GM12872 (cell line): ENCODE data around the gene NUDT14.

Source experiments
- TF ChIP-seq, protein P1 (sequence below): IDR thresholded peaks from 3 replicates; pipeline ENCODE4 v1.5.1; 2011; ENCODE audit warnings: low read depth, mild to moderate bottlenecking, low read length, moderate library complexity; ENCODE audit not compliant: insufficient read depth

Gene NUDT14

DNA sequence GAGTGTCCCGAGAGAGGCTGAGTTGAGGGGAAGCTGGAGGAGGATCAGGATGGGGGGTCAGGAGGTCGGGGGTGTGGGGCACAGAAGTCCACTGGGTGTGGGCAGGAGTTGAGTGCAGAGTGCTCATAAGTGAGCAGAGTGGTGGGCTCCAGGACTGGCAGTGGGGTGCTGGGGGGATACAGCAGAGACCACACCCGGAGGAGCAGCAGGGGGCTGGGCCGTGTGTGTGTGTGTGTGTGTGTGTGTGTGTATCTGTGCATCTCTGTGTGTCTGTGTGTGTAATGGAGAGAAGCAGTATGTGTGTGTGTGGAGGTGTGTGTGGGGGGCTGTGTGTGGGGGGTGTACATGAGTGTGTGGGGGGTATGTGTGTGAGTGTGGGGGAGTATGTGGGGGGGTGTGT lies 4.9 kb upstream of the NUDT14 start:
- TF ChIP-seq, protein P1, sequence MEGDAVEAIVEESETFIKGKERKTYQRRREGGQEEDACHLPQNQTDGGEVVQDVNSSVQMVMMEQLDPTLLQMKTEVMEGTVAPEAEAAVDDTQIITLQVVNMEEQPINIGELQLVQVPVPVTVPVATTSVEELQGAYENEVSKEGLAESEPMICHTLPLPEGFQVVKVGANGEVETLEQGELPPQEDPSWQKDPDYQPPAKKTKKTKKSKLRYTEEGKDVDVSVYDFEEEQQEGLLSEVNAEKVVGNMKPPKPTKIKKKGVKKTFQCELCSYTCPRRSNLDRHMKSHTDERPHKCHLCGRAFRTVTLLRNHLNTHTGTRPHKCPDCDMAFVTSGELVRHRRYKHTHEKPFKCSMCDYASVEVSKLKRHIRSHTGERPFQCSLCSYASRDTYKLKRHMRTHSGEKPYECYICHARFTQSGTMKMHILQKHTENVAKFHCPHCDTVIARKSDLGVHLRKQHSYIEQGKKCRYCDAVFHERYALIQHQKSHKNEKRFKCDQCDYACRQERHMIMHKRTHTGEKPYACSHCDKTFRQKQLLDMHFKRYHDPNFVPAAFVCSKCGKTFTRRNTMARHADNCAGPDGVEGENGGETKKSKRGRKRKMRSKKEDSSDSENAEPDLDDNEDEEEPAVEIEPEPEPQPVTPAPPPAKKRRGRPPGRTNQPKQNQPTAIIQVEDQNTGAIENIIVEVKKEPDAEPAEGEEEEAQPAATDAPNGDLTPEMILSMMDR, result no peak

DNA sequence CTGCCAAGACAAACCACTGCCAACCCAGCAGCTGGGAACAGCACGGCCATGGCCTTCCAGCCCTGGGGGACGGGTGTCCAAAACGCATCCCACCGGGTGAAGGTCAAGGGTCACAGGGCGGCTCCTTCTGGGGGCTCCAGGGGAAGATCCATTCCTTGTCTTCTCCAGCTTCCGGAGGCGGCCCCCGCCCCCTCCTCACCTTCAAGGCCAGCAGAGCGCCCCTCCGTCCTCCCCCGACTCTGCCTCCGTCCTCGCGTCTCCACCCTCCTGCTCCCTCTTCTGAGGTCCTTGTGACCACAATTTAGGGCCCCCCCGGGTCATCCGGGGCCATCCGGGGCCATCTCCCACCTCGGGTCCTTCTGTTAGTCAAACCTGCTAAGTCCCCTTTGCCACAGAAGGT lies 3.9 kb upstream of the NUDT14 start:
- TF ChIP-seq, protein P1, result no peak

GRCh38 chr14:105184461-105184860 lies 3.3 kb upstream of the NUDT14 start:
- TF ChIP-seq, protein P1, result no peak

- TF ChIP-seq, protein P1, result no peak
Measured at GRCh38 chr14:105182296-105183020, 1.3 kb upstream of the NUDT14 start.

GRCh38 chr14:105181549-105182295 lies 610 bp upstream of the NUDT14 start:
- TF ChIP-seq, protein P1, result no peak

- TF ChIP-seq, protein P1, result no peak
Measured at GRCh38 chr14:105179191-105179590, 1.9 kb downstream of the NUDT14 start.

DNA sequence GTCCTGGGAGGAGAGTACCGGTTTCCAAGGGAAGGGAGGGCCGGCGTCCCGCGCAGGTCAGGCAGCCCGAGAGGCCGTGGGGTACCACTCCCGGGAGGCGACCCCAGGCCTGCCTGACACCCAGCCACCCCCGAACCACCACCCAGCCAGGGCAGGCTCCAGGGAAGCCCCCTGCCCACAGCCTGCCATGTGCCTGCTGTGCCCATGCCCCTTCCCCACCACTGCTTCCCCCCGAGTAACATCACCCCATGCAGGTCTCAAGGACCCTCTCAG lies 2.3 kb downstream of the NUDT14 start:
- TF ChIP-seq, protein P1, result no peak
